ENCODE measurements around the gene SYT5.
"Not testable (repeated sequence)": the region's sequence is repeated elsewhere in the genome, so short reads cannot be mapped to it uniquely, and the experiment has no call there.

SYT5 gene

GRCh38 chr19:55227241-55228014 is 47.3 kb upstream of the SYT5 start:
- DNase-seq (ENCODE audit: low read depth) = no peak
- TF ChIP-seq MYC (IDR thresholded peaks at IDR 0.05; ENCODE audit: low read depth, low read length) = no peak
- TF ChIP-seq POLR2A (IDR thresholded peaks at IDR 0.05; ENCODE audit: extremely low read depth, insufficient read length) = no peak
- TF ChIP-seq MAX (IDR thresholded peaks at IDR 0.05; ENCODE audit: low read depth, low read length) = no peak
- TF ChIP-seq CTCF (IDR thresholded peaks at IDR 0.05; ENCODE audit: low read depth, low read length) = no peak
- no peak overlapping the region for H3K4me3 ChIP-seq (ENCODE audit: low read depth, low read length)

GRCh38 chr19:55226788-55227187 is 46.7 kb upstream of the SYT5 start:
- TF ChIP-seq POLR2A (IDR thresholded peaks at IDR 0.05; ENCODE audit: extremely low read depth, insufficient read length) (no peak), MAX (IDR thresholded peaks at IDR 0.05; ENCODE audit: low read depth, low read length) (no peak), MYC (IDR thresholded peaks at IDR 0.05; ENCODE audit: low read depth, low read length) (no peak), CTCF (IDR thresholded peaks at IDR 0.05; ENCODE audit: low read depth, low read length) (no peak)
- H3K4me3 ChIP-seq (ENCODE audit: low read depth, low read length) = no peak overlapping the region
- DNase-seq (ENCODE audit: low read depth) = no peak

GRCh38 chr19:55226273-55226672 is 46.2 kb upstream of the SYT5 start:
- H3K4me3 ChIP-seq (ENCODE audit: low read depth, low read length) = no peak overlapping the region
- TF ChIP-seq POLR2A (IDR thresholded peaks at IDR 0.05; ENCODE audit: extremely low read depth, insufficient read length) = no peak
- TF ChIP-seq CTCF (IDR thresholded peaks at IDR 0.05; ENCODE audit: low read depth, low read length) = no peak
- no peak for TF ChIP-seq MYC (IDR thresholded peaks at IDR 0.05; ENCODE audit: low read depth, low read length)
- no peak for TF ChIP-seq MAX (IDR thresholded peaks at IDR 0.05; ENCODE audit: low read depth, low read length)
- no peak for DNase-seq (ENCODE audit: low read depth)

- H3K4me3 ChIP-seq (ENCODE audit: low read depth, low read length) = no peak overlapping the region
- peak; percentile 28 for DNase-seq (ENCODE audit: low read depth)
- TF ChIP-seq POLR2A (IDR thresholded peaks at IDR 0.05; ENCODE audit: extremely low read depth, insufficient read length) (no peak), MYC (IDR thresholded peaks at IDR 0.05; ENCODE audit: low read depth, low read length) (no peak)
Observed at GRCh38 chr19:55225415-55225958, 45.4 kb upstream of the SYT5 start.

- DNase-seq (ENCODE audit: low read depth); H3K4me3 ChIP-seq (ENCODE audit: low read depth, low read length): not testable (repeated sequence)
Observed at GRCh38 chr19:55224679-55225414, 44.8 kb upstream of the SYT5 start.

- no peak overlapping the region for H3K4me3 ChIP-seq (ENCODE audit: low read depth, low read length)
- DNase-seq (ENCODE audit: low read depth) = no peak
- TF ChIP-seq CTCF (IDR thresholded peaks at IDR 0.05; ENCODE audit: low read depth, low read length) (no peak), POLR2A (IDR thresholded peaks at IDR 0.05; ENCODE audit: extremely low read depth, insufficient read length) (no peak), MYC (IDR thresholded peaks at IDR 0.05; ENCODE audit: low read depth, low read length) (no peak), MAX (IDR thresholded peaks at IDR 0.05; ENCODE audit: low read depth, low read length) (no peak)
Observed at GRCh38 chr19:55224038-55224665, 44.1 kb upstream of the SYT5 start.

All from NB4 (cell line).